Coronary artery (tissue), 2 donors: Measurements from ENCODE around the gene PCSK4.

Source experiments
- DNase-seq: peaks from one replicate; pipeline ENCODE4 v3.0.0-alpha.2; 2017; ENCODE audit warnings: low spot score
- H3K27ac ChIP-seq, 2 donors: fragments of 200-600 bp; sonication (generic); one replicate each; pipeline ENCODE4 v1.5.1; 2016 to 2019
- H3K4me3 ChIP-seq: fragments of 200-600 bp; sonication (generic); 2 replicates; pipeline ENCODE4 v1.5.1; 2016; ENCODE audit warnings: mild to moderate bottlenecking, moderate library complexity
- TF ChIP-seq, protein P1 (sequence below): fragments of 200-600 bp; sonication (generic); IDR thresholded peaks from one replicate; pipeline ENCODE4 v1.5.1; 2019; ENCODE audit warnings: antibody characterized with exemption

Gene PCSK4

DNA sequence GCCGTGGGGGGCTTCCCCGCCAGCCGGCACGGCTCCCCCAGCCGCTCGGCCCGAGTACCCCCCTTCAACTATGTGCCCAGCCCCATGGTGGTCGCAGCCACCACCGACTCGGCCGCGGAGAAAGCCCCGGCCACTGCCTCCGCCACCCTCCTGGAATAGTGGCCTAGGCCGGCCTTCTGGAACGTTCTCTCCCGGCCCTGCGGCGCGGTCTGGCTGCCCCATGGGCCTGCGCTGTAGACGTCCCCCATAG is 20.2 kb downstream of the PCSK4 start:
- H3K27ac ChIP-seq, result no peak overlapping the region
- TF ChIP-seq, protein P1, sequence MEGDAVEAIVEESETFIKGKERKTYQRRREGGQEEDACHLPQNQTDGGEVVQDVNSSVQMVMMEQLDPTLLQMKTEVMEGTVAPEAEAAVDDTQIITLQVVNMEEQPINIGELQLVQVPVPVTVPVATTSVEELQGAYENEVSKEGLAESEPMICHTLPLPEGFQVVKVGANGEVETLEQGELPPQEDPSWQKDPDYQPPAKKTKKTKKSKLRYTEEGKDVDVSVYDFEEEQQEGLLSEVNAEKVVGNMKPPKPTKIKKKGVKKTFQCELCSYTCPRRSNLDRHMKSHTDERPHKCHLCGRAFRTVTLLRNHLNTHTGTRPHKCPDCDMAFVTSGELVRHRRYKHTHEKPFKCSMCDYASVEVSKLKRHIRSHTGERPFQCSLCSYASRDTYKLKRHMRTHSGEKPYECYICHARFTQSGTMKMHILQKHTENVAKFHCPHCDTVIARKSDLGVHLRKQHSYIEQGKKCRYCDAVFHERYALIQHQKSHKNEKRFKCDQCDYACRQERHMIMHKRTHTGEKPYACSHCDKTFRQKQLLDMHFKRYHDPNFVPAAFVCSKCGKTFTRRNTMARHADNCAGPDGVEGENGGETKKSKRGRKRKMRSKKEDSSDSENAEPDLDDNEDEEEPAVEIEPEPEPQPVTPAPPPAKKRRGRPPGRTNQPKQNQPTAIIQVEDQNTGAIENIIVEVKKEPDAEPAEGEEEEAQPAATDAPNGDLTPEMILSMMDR, result no peak
- H3K4me3 ChIP-seq, result peak overlapping the region; percentile 69
- no peak for DNase-seq

DNA sequence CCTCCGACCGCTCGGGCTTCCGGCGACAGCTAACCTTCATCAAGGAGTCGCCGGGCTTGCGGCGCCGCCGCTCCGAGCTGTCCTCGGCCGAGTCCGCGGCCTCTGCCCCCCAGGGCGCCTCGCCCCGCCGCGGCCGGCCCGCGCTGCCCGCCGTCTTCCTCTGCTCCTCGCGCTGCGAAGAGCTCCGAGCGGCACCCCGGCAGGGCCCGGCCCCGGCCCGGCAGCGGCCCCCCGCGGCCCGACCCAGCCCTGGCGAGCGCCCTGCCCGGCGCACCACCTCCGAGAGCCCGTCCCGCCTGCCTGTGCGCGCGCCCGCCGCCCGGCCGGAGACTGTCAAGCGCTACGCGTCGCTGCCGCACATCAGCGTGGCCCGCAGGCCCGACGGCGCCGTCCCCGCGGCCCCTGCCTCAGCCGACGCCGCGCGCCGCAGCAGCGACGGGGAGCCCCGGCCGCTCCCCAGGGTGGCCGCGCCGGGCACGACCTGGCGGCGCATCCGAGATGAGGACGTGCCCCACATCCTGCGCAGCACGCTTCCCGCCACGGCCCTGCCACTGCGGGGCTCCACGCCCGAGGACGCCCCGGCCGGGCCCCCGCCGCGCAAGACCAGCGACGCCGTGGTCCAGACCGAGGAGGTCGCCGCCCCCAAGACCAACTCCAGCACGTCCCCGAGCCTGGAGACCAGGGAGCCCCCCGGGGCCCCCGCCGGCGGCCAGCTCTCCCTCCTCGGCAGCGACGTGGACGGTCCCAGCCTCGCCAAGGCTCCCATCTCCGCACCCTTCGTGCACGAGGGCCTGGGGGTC is 20.7 kb downstream of the PCSK4 start:
- TF ChIP-seq, protein P1, result no peak
- no peak for DNase-seq
- no peak overlapping the region for H3K27ac ChIP-seq
- H3K4me3 ChIP-seq, result peak overlapping the region; percentile 69

DNA sequence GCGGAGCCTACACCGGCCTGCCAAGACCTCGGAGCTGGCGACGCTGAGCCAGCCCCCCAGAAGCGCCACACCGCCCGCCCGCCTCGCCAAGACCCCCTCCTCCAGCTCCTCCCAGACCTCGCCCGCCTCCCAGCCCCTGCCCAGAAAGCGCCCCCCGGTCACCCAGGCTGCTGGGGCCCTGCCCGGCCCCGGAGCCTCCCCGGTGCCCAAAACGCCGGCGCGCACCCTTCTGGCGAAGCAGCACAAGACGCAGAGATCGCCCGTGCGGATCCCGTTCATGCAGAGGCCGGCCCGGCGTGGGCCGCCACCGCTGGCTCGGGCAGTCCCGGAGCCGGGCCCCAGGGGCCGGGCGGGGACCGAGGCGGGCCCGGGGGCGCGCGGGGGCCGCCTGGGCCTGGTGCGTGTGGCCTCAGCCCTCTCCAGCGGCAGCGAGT is 21.3 kb downstream of the PCSK4 start:
- H3K27ac ChIP-seq, result no peak overlapping the region
- TF ChIP-seq, protein P1, result no peak
- peak overlapping the region; percentile 69 for H3K4me3 ChIP-seq
- no peak for DNase-seq

DNA sequence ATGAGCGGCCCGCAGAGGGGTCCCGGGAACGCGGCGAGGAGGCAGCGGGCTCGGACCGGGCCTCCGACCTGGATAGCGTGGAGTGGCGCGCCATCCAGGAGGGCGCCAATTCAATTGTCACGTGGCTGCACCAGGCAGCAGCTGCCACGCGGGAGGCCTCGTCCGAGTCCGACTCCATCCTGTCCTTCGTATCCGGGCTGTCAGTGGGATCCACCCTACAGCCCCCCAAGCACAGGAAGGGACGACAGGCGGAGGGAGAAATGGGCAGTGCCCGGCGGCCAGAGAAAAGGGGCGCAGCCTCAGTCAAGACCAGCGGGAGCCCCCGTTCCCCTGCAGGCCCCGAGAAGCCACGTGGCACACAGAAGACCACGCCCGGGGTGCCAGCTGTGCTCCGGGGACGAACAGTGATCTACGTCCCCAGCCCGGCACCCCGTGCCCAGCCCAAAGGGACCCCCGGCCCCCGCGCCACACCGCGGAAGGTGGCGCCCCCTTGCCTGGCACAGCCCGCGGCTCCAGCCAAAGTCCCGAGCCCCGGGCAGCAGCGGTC is 21.8 kb downstream of the PCSK4 start:
- no peak for DNase-seq
- TF ChIP-seq, protein P1, result no peak
- peak overlapping the region; percentile 69 for H3K4me3 ChIP-seq
- H3K27ac ChIP-seq, result no peak overlapping the region

DNA sequence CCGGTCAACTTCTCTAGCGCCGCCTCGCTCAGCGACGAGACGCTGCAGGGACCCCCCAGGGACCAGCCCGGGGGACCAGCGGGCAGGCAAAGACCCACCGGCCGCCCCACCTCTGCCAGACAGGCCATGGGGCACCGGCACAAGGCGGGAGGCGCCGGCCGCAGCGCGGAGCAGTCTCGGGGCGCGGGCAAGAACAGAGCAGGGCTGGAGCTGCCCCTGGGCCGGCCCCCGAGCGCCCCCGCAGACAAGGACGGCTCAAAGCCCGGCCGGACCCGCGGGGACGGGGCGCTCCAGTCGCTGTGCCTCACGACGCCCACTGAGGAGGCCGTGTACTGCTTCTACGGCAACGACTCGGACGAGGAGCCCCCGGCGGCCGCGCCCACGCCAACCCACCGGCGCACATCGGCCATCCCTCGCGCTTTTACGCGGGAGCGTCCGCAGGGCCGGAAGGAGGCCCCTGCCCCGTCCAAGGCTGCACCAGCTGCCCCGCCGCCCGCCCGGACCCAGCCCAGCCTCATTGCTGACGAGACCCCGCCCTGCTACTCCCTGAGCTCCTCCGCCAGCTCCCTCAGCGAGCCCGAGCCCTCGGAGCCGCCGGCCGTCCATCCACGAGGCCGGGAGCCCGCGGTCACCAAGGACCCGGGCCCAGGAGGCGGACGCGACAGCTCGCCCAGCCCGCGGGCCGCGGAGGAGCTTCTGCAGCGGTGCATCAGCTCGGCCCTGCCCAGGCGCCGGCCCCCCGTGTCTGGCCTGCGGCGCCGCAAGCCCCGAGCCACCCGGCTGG is 22.5 kb downstream of the PCSK4 start:
- peak overlapping the region; percentile 69 for H3K4me3 ChIP-seq
- DNase-seq, result no peak
- no peak overlapping the region for H3K27ac ChIP-seq
- TF ChIP-seq, protein P1, result no peak

DNA sequence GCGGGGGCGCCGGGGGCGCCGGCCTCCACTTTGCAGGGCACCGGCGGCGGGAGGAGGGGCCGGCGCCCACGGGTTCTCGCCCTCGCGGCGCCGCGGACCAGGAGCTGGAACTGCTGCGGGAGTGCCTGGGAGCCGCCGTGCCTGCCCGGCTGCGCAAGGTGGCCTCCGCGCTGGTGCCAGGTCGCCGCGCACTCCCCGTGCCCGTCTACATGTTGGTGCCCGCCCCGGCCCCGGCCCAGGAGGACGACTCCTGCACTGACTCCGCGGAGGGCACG is 23.0 kb downstream of the PCSK4 start:
- TF ChIP-seq, protein P1, result no peak
- no peak for DNase-seq
- no peak overlapping the region for H3K27ac ChIP-seq
- peak overlapping the region; percentile 69 for H3K4me3 ChIP-seq
